Lower lobe of right lung (tissue), 2 donors: ENCODE measurements around the gene EARS2. TPM values are rescaled to one million over a fixed set of nuclear protein-coding genes. Genes with fewer than 3 reads are reported as not detected.

Experiments used
- ATAC-seq, 2 donors: fragments of 200-7000 bp; cut with Tn5 transposase; one replicate each; pipeline ENCODE4 v1.9.1; 2020 to 2022; ENCODE audit warnings: mild to moderate bottlenecking in 2 of 2, moderate library complexity in 2 of 2
- DNase-seq: peaks from one replicate; pipeline ENCODE4 v3.0.0-alpha.2; 2020
- H3K27ac ChIP-seq: fragments of 200-600 bp; one replicate; pipeline ENCODE4 v1.8.0; 2022
- H3K27me3 ChIP-seq: fragments of 200-600 bp; one replicate; pipeline ENCODE4 v1.8.0; 2022; ENCODE audit warnings: low read depth
- H3K36me3 ChIP-seq: fragments of 200-600 bp; one replicate; pipeline ENCODE4 v1.8.0; 2022; ENCODE audit warnings: mild to moderate bottlenecking
- H3K4me1 ChIP-seq: fragments of 200-600 bp; one replicate; pipeline ENCODE4 v1.8.0; 2022
- H3K4me3 ChIP-seq: fragments of 200-600 bp; one replicate; pipeline ENCODE4 v1.8.0; 2022; ENCODE audit warnings: mild to moderate bottlenecking
- H3K9me3 ChIP-seq: fragments of 200-600 bp; one replicate; pipeline ENCODE4 v1.8.0; 2022
- intact Hi-C: fragments of 100-400 bp; cut with DNase I; formaldehyde crosslinking; loops from one replicate; pipeline ENCODE4 v1.11.0; 2022
- total RNA-seq: library from RNA; stranded (reverse); fragmentation: NEBNext Ultra II Directional; extraction: Animal tissue kit (Norgen Biotek cat#: 25700); gene quantifications from one replicate; pipeline ENCODE4 v1.2.1, GENCODE V29; 2021
- TF ChIP-seq, protein P1 (sequence below): fragments of 200-600 bp; IDR thresholded peaks from one replicate; pipeline ENCODE4 v1.8.0; 2022; ENCODE audit warnings: antibody characterized with exemption, mild to moderate bottlenecking
- donor health status: DM: no; HTN: yes; CAD: no; lungs with severe emphysema.

Gene EARS2
- total RNA-seq, 1 donor from 2014 or later = 19.5 TPM

GRCh38 chr16:23519282-23519681, 37.9 kb downstream of the EARS2 start:
- TF ChIP-seq, protein P1, sequence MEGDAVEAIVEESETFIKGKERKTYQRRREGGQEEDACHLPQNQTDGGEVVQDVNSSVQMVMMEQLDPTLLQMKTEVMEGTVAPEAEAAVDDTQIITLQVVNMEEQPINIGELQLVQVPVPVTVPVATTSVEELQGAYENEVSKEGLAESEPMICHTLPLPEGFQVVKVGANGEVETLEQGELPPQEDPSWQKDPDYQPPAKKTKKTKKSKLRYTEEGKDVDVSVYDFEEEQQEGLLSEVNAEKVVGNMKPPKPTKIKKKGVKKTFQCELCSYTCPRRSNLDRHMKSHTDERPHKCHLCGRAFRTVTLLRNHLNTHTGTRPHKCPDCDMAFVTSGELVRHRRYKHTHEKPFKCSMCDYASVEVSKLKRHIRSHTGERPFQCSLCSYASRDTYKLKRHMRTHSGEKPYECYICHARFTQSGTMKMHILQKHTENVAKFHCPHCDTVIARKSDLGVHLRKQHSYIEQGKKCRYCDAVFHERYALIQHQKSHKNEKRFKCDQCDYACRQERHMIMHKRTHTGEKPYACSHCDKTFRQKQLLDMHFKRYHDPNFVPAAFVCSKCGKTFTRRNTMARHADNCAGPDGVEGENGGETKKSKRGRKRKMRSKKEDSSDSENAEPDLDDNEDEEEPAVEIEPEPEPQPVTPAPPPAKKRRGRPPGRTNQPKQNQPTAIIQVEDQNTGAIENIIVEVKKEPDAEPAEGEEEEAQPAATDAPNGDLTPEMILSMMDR = no peak
- no peak overlapping the region for H3K27ac ChIP-seq
- H3K4me1 ChIP-seq = no peaks in the 10 kb centered on the region
- ATAC-seq = no peak
- DNase-seq = no peak
- H3K36me3 ChIP-seq = peaks cover 32% of the 10 kb centered on the region
- H3K9me3 ChIP-seq = no peaks in the 10 kb centered on the region
- intact Hi-C loops = no loop called here
- no peak overlapping the region for H3K4me3 ChIP-seq
- no peaks in the 10 kb centered on the region for H3K27me3 ChIP-seq

DNA sequence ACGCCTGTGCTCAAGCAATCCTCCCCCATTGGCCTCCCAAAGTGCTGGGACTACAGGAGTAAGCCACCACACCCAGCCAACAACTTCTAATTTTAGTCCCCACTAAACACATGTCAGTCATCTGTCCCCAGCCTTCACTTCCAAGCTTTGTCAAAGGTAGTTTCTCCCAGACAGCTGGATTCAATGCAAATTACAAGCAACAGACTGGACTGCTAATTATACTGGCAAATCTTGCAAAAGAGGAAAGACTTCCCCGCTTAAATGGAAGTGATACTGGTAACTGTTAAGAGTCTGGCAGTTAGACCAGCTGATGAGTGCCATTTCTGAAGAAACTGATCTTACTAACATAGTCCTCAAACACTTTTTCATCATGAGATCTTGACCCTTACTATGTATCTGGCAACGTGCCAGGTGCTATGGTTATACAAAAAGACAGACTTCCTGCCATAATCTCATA, 38.7 kb downstream of the EARS2 start:
- Histone ChIP-seq H3K4me1 (no peaks in the 10 kb centered on the region), H3K27ac (peak overlapping the region; percentile 24), H3K36me3 (peaks cover 24% of the 10 kb centered on the region), H3K9me3 (no peaks in the 10 kb centered on the region), H3K27me3 (no peaks in the 10 kb centered on the region), H3K4me3 (no peak overlapping the region)
- intact Hi-C loops = no loop called here
- peak; percentile 28 to 63 for ATAC-seq
- TF ChIP-seq, protein P1 = no peak
- no peak for DNase-seq

DNA sequence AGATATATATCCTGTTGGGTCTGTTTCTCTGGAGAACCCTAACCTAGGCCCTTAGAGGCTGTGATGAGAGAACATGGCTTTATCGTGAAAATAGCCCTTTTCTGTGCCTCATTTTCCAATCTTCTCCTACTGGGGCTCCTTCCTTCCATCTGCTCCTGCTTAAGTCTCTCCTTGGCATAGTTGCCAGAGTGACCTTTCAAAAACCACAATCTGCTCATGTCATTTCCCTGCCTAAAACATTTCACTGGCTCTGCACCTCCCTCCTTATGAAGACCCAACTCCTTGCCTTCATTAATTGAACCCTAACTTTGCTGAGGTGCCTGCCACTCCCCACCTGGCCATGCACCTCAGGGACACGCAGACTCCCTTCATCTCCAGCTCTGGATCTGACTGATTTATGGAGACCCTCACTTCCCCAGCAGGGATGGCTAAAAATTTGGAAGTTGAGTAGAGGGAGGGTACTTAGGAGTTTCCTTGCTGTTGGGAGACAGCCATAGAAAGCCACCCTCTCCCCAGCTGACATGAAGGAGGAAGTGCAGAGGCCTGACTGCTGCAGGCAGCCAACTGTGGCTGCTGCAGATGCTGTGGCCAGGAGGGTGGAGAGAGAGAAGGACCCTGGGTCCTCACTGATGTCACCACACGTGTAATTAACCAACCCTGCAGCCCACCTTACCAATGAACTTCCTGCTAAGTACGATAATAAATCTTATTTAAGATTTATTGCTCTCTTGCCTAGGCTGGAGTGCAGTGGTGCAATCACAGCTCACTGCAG, 40.6 kb downstream of the EARS2 start:
- TF ChIP-seq, protein P1 = no peak
- Histone ChIP-seq H3K36me3 (peaks cover 6% of the 10 kb centered on the region), H3K27me3 (no peaks in the 10 kb centered on the region), H3K4me3 (no peak overlapping the region), H3K27ac (no peak overlapping the region), H3K4me1 (no peaks in the 10 kb centered on the region), H3K9me3 (no peaks in the 10 kb centered on the region)
- DNase-seq = no peak
- ATAC-seq = peak; percentile 38 to 46
- intact Hi-C loops = no loop called here

- no peaks in the 10 kb centered on the region for H3K9me3 ChIP-seq
- H3K27me3 ChIP-seq = no peaks in the 10 kb centered on the region
- DNase-seq (no peak), ATAC-seq (no peak)
- peaks cover 4% of the 10 kb centered on the region for H3K36me3 ChIP-seq
- TF ChIP-seq, protein P1 = no peak
- intact Hi-C loops = no loop called here
- no peaks in the 10 kb centered on the region for H3K4me1 ChIP-seq
- H3K27ac ChIP-seq = no peak overlapping the region
- H3K4me3 ChIP-seq = no peak overlapping the region
Observed at GRCh38 chr16:23515881-23516280, 41.3 kb downstream of the EARS2 start.

GRCh38 chr16:23514381-23515152, 42.6 kb downstream of the EARS2 start:
- Histone ChIP-seq H3K4me1 (no peaks in the 10 kb centered on the region), H3K27me3 (no peaks in the 10 kb centered on the region), H3K4me3 (no peak overlapping the region), H3K9me3 (no peaks in the 10 kb centered on the region), H3K36me3 (peaks cover 4% of the 10 kb centered on the region), H3K27ac (no peak overlapping the region)
- DNase-seq = no peak
- TF ChIP-seq, protein P1 = no peak
- no peak for ATAC-seq
- intact Hi-C loops = no loop called here
